ENCODE measurements around the gene ABCD4. TPM values are rescaled to one million over a fixed set of nuclear protein-coding genes. Genes with fewer than 3 reads are reported as not detected.

The ABCD4 gene
- total RNA-seq, 1 experiment from 2014 or later, result 72.4 TPM

DNA sequence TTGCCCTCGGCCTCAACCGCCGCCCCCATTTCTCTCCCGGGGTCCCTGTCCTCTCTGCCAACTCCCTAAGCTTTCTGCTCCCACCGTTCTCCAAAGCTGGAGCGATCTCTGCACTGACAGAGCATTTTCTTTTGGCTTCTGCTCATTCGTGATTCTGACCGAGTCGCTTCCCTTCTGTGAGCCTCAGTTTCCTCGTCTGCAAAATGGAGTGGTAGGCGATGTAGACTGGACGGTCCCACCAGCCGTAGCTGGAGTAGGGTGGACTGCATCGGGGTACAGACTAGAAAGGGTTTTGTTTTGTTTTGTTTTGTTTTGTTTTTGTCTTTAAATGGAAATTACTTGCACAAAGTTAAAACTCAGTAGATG, 61.1 kb downstream of the ABCD4 start:
- H3K4me1 Mint-ChIP-seq (ENCODE audit: low read depth, unreplicated experiment), result no peaks in the 10 kb centered on the region
- intact Hi-C loops (cut with micrococcal nuclease; ENCODE audit: unreplicated experiment), result no loop called here
- no peak for DNase-seq
- CTCF ChIA-PET, result no interaction called here
- H3K4me3 Mint-ChIP-seq (ENCODE audit: low read depth, unreplicated experiment), result peak overlapping the region; percentile 29
- no peak overlapping the region for H3K27ac Mint-ChIP-seq (ENCODE audit: unreplicated experiment)
- BruUV-seq (replicated peaks), result no TSS peak
- peaks cover 95% of the 10 kb centered on the region for H3K27me3 Mint-ChIP-seq (ENCODE audit: unreplicated experiment)
- peaks cover 5% of the 10 kb centered on the region for H3K36me3 Mint-ChIP-seq (ENCODE audit: insufficient read depth, unreplicated experiment)
- TF ChIP-seq, protein P1, sequence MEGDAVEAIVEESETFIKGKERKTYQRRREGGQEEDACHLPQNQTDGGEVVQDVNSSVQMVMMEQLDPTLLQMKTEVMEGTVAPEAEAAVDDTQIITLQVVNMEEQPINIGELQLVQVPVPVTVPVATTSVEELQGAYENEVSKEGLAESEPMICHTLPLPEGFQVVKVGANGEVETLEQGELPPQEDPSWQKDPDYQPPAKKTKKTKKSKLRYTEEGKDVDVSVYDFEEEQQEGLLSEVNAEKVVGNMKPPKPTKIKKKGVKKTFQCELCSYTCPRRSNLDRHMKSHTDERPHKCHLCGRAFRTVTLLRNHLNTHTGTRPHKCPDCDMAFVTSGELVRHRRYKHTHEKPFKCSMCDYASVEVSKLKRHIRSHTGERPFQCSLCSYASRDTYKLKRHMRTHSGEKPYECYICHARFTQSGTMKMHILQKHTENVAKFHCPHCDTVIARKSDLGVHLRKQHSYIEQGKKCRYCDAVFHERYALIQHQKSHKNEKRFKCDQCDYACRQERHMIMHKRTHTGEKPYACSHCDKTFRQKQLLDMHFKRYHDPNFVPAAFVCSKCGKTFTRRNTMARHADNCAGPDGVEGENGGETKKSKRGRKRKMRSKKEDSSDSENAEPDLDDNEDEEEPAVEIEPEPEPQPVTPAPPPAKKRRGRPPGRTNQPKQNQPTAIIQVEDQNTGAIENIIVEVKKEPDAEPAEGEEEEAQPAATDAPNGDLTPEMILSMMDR (IDR thresholded peaks at IDR 0.05; ENCODE audit: unreplicated experiment), result no peak
- H3K9me3 Mint-ChIP-seq (ENCODE audit: low read depth, unreplicated experiment), result no peaks in the 10 kb centered on the region

DNA sequence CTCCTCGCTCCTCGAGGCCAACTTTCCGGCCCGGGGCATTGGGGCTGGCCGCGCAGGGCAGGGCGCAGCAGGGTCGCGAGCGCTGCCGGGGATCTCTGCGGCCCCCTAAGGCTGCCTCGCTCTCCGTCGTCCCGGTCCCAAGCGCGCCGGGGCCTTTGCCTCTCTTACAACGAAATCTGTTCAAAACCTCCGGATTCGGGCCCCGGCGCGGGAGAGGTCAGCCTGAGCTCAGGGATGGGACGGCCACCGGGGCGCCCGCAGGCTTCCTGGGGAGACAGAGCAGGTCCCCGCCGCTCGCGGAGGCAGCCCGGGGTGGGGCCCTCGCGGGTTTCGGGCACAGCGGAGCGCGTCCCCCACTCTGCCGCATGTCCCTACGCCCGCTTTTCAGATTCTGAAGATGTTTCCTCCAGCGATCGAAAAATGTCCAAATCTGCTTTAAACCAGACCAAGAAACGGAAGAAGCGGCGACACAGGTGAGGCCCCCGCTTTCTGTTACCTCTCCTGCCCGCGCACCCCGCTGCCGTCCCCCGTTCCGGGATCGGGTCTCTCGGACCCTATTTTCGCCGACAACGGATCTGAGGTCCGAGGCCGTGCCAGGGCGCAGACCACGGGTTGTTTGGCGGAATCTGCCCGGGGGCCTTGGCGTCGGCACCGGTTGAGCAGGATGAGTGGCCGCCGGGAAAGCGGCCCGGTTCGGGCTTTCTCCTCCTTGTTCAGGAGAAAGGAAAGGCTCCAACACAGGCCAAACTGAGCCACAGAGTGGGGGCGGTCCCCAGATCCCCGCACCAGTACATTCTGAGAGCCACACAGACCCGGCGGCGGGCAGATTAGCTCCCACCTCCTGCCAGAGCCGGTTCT, 61.7 kb downstream of the ABCD4 start:
- peak; percentile 15 for DNase-seq
- Mint-ChIP-seq H3K4me3 (ENCODE audit: low read depth, unreplicated experiment) (peak overlapping the region; percentile 29), H3K36me3 (ENCODE audit: insufficient read depth, unreplicated experiment) (peaks cover 5% of the 10 kb centered on the region), H3K27me3 (ENCODE audit: unreplicated experiment) (peaks cover 89% of the 10 kb centered on the region), H3K4me1 (ENCODE audit: low read depth, unreplicated experiment) (no peaks in the 10 kb centered on the region), H3K9me3 (ENCODE audit: low read depth, unreplicated experiment) (no peaks in the 10 kb centered on the region), H3K27ac (ENCODE audit: unreplicated experiment) (no peak overlapping the region)
- intact Hi-C loops (cut with micrococcal nuclease; ENCODE audit: unreplicated experiment), result no loop called here
- TF ChIP-seq, protein P1 (IDR thresholded peaks at IDR 0.05; ENCODE audit: unreplicated experiment), result no peak
- CTCF ChIA-PET, result no interaction called here
- BruUV-seq (replicated peaks), result no TSS peak

DNA sequence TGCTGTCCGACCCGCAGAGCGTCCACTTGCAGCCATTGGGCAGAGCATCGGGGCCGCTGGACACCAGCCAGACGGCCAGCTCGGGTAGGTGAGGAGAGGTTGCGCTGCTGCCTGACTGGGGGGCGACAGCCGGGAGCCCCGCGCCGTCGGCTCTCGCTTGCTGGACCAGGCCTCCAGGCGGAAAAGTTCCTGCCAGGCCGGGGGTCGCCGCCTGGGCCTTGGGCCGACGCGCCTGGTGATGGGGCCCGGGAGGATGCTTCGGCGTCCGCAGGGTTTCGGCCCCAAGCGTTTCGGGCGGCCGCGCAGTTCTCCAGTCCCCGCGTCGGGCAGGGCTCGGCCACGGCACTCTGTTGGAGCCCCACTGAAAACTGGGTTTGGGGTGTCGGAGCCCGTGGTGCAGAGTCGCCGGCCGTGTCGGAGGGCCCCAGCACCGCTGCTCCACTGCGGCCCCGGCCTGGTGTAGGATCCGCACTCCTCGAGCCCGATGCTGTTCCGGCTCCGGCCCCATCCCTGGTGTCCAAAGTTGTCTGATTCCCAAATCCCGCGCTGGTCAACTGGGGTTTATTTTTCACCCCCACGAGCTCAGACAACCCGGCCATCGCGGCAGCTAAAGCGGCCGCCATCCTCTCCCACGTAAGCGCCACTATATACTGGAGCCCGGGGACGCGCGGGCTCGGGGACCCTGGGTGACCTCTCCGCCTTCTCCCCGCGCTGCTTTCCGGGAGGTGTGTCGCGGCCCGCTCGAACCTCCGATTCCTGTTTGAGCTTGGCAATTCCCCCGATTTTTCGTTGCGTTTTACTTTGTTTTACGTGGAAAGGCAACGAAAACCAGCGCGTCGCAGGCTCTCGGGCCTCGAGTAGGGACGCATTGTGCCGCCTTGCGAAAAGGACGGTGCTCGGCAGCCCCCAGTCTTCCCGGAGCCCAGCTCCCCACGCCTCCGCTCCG, 62.6 kb downstream of the ABCD4 start:
- Mint-ChIP-seq H3K27ac (ENCODE audit: unreplicated experiment) (no peak overlapping the region), H3K9me3 (ENCODE audit: low read depth, unreplicated experiment) (no peaks in the 10 kb centered on the region), H3K27me3 (ENCODE audit: unreplicated experiment) (peaks cover 85% of the 10 kb centered on the region), H3K4me1 (ENCODE audit: low read depth, unreplicated experiment) (no peaks in the 10 kb centered on the region), H3K36me3 (ENCODE audit: insufficient read depth, unreplicated experiment) (peaks cover 5% of the 10 kb centered on the region), H3K4me3 (ENCODE audit: low read depth, unreplicated experiment) (no peak overlapping the region)
- CTCF ChIA-PET, result interaction anchor here (0.5 kb wide), 1 partner anchor 297 kb away, joined by 4 read pairs; no protein-coding TSS in a partner anchor
- BruUV-seq (replicated peaks), result no TSS peak
- no peak for DNase-seq
- intact Hi-C loops (cut with micrococcal nuclease; ENCODE audit: unreplicated experiment), result no loop called here
- TF ChIP-seq, protein P1 (IDR thresholded peaks at IDR 0.05; ENCODE audit: unreplicated experiment), result no peak

DNA sequence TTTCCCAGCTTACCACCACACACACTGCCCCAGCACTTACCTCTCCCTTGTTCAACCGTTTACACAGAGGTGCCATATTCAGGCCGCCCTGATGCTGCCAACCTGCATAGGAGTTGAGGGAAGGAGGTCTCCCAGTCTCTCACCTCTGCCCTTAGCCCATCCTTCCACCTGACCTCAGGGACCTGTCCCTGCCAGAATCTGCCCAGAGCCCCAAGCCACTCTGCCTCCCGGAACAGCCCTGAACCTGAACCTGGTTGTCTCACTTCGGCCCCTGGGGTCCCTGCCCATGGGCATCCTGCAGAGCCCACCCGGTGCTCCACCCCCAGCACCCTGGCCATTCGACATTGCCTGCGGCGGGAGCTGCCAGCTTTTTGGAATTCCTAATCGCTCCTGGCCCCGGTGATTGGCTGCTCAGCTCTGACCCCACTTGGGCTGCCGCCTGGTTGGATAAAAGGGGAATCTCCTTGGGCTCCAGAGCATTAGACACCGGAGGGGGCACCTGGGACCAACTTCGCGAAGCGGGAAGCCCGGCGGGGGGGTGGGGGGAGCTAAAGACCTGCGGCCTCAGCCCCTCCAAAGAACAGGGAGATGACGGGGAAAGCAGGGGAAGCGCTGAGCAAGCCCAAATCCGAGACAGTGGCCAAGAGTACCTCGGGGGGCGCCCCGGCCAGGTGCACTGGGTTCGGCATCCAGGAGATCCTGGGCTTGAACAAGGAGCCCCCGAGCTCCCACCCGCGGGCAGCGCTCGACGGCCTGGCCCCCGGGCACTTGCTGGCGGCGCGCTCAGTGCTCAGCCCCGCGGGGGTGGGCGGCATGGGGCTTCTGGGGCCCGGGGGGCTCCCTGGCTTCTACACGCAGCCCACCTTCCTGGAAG, 63.5 kb downstream of the ABCD4 start, which contains the start of gene VSX2:
Gene VSX2 (plus strand): TSS at position 476 of the 874 bp plus-strand sequence. CDS start 113 bp downstream, at position 589.
- BruUV-seq (replicated peaks), result no TSS peak
- Mint-ChIP-seq H3K27me3 (ENCODE audit: unreplicated experiment) (peaks cover 85% of the 10 kb centered on the region), H3K9me3 (ENCODE audit: low read depth, unreplicated experiment) (no peaks in the 10 kb centered on the region), H3K27ac (ENCODE audit: unreplicated experiment) (no peak within 1 kb of the TSS), H3K4me1 (ENCODE audit: low read depth, unreplicated experiment) (no peaks in the 10 kb centered on the region), H3K4me3 (ENCODE audit: low read depth, unreplicated experiment) (no peak within 1 kb of the TSS), H3K36me3 (ENCODE audit: insufficient read depth, unreplicated experiment) (peaks cover 5% of the 10 kb centered on the region)
- DNase-seq, result no peak
- intact Hi-C loops (cut with micrococcal nuclease; ENCODE audit: unreplicated experiment), result no loop called here
- TF ChIP-seq, protein P1 (IDR thresholded peaks at IDR 0.05; ENCODE audit: unreplicated experiment), result no peak
- CTCF ChIA-PET, result interaction anchor here (0.5 kb wide), 1 partner anchor 298 kb away, joined by 4 read pairs; no protein-coding TSS in a partner anchor
